ENCODE data around the gene KMT5C.
A peak's percentile ranks its signal among the peaks of the same experiment; 100 is the strongest.

Gene KMT5C

GRCh38 chr19:55348317-55349034 lies 8.8 kb downstream of the KMT5C start:
- DNase-seq, result no peak

DNA sequence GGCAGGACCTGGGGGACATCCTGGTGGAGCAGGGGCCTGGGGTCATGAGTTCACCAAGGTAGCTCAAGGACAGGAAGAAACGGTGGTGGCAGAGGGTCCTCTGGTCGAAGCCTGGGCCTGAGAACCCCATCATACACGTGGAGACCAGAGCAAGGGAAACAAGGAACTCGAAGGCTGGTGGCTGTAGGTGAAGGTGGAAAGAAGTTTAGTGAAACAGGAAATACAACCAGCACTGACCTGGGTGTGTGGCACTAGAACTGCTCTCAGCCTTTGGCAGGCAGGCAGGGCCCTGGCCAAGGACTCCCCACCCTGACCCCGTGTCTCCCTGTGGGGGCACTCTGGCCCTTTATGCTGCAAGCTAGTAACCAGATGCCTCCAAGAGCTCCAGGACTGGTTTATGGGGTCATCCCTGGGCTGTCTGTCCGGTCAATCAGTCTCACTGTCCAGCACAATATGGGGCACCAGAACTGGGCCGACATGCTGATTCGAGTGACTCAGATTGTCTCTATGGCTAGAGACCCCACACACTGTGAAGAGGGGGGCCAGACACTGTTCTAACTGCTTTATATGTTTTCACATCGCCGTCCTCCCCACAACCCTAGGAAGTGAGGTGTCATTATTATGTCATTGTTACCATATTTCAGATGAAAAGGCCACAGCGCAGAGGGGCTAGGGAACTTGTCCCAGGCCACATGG lies 11.1 kb downstream of the KMT5C start:
- DNase-seq, result no peak

GRCh38 chr19:55352040-55352439 lies 12.4 kb downstream of the KMT5C start:
- no peak for DNase-seq

DNA sequence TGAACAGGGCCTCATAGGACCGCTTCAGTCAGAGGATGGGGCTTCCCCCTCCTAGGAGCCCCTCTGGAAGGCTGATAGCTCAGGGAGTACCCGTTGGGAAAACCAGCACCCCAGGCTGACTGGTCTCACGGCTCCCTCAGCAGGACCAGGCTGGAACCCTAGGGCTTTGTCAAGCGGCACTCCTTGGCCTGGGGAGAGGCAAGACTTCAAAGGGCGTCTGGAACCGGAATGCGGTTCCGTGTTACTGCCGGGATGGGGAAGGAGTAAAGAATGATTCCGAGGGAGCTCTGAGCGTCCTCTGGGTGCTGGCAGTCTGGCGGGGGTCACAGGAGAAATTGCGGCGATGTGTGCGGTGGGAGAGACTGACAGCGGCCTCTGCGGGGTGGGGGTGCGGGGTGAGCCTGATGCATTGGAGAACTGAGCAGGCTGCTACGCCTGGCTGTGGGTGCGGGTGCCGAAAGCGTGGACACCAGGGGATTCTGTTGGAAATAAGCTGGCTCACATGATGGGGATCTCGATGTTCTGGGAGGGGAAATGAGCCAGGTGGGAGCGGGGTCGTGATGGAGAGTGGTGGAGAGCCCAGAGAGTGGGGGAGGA lies 13.0 kb downstream of the KMT5C start:
- no peak for DNase-seq

DNA sequence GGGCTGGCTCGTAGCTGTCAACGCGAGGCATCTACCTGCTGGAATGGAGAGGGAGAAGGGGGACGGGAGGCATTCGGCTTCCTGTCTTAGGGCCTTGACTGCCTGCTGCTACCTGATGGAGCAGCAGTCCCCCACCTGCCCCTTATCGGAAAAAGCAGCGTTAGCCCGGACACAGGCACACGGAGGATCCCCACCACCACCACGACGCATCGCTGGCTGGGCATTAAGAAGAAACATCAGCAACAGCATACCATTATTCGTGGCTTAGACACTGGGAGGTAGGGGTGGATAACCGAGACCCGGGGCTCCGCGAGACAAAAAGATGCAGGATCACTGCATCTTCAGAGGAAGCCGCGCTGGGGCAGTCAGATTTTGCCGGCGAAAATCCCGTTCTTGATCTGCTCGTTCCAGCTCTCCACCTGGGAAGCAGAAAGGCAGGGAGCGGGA lies 13.7 kb downstream of the KMT5C start:
- no peak for DNase-seq

GRCh38 chr19:55353803-55354697 lies 14.4 kb downstream of the KMT5C start:
- DNase-seq, result peak in 1 of 2 experiments; percentile 60

DNA sequence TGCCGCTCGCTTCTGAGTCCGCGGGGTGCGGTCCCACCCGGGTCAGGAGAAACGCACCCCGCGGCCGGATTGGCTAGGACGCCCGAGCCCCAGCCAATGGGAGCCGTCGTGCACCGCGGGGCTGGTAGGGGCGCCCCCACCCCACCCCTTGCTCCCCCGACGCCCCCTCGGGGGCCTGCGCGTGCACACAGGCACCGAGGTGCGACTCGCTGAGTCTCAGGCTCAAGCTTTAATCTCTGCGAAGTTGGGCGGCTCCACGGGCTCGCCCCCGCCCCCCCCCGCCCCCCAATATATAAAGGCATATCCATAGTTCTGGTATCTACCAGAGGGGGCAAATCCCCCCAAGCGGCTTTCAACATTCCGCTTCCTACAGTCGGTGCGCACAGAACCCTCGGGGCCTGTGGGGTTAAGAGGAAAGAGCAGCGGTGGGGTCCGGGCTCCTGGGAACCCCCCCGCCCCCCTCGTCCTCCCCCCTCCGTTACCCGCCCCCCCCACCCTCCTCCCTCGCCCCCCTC lies 15.1 kb downstream of the KMT5C start, which contains the start of gene COX6B2:
Gene COX6B2 (minus strand): TSS at position 22 of the 515 bp plus-strand sequence. CDS start 198 bp downstream, outside the sequence.
- DNase-seq, result no peak

GRCh38 chr19:55355213-55355821 lies 15.6 kb downstream of the KMT5C start:
- peak in 1 of 2 experiments; percentile 25 for DNase-seq

DNA sequence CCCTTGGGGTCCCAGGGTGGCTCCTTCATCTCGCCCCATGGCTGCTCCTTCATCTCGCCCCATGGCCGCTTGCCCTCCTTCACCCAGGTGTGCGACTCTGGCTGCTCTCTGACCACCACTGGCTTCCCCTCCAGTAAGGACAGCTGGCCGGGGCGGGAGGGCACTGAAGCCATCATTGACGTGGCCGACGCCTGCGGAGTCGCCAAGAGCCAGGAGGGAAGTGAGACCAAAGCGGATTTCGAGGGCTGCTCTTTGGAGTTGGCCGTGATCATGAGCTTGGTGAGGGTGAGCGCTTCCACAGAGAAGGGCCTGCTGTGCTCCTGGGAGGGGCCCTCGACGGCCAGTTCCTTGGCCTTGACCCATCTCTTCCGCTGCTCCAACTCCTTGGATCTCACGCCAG lies 18.8 kb downstream of the KMT5C start:
- no peak for DNase-seq

DNA sequence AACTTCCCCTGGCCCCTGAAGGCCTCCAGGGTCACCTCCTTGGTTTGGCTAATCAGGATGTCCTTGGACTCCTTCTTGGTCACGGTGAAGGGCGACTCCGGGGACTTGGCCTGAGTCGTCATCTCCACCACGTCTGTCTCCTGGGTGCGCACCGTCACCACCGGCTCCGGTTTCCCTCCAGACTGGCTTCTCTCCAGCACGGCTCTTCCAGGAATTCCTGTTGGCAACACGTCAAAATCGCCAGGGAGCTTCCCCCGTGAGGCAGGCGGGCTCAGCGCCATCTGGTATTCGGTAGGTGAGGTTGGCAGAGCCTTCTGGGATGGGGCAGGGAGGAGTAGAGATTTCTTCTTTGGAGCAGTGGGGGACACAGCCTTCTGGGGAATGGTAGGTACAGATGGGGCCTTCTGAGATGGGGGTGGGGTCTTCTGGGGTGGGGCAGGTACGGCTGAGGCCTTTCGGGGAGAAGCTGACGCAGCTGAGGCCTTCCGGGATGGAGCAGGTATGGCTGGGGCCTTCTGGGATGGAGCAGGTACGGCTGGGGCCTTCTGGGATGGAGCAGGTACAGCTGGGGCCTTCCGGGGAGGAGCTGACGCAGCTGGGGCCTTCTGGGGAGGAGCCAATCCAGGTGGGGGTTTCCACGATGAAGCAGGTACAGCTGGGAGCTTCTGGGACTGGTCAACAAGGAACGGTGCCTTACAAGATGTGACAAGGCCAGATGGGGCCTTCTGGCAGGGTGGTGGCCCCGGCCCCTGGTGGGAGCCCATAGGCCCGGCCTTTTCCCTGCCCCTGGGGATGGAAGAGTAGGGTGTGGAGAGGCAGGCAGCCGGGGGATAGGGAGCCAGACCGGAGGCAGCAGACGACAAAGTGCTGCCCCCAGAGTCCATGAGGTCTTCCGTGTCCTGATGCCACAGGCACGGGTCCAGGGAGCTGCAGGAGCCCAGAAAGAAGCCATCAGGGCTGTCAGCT lies 19.6 kb downstream of the KMT5C start:
- DNase-seq, result peak; percentile 73 to 89

GRCh38 chr19:55360902-55361301 lies 21.2 kb downstream of the KMT5C start:
- no peak for DNase-seq

DNA sequence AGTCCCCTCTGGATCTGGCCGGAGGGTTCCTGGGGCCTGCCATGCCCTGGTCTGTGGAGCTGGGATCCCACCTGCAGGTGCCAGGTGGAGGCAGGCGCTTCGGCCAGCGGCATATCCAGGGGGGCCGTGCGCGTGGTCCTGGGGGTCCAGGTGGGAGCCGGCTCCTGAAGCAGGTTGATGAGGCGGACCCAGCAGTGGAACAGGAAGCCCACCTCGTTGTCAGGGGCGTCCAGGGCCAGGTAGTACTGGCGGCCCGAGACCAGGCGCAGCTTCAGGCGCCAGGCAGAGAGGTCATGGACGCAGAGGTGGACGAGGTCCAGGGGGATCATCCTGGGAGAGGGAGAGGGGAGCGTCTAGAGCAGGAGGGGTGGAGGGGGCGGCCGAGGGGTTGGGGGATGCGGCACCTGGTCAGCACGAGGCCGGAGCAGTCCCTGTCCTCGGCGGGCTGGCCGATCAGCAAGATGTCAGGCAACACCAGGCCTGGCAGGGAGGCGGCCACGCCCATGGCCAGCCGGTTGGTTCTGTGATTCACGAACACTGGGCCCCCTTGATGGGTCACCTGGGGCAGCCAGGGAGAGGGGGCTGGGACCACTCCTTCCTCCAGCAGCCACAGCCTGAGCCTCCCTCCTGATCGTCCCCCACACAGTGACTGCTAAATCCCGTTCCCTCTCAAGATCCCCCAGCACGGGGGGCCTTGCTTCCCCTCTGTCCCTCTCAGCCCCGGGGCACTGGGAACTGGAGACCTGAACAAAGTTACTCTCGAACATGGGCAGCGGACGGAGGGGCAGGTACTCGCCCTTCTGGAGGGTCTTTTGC lies 22.7 kb downstream of the KMT5C start:
- no peak for DNase-seq

GRCh38 chr19:55362990-55363716 lies 23.5 kb downstream of the KMT5C start, which contains the start of gene GARIN5B:
GARIN5B (minus strand) TSS chr19:55363260; CDS start chr19:55363066, 194 bp downstream.
- DNase-seq, result no peak

DNA sequence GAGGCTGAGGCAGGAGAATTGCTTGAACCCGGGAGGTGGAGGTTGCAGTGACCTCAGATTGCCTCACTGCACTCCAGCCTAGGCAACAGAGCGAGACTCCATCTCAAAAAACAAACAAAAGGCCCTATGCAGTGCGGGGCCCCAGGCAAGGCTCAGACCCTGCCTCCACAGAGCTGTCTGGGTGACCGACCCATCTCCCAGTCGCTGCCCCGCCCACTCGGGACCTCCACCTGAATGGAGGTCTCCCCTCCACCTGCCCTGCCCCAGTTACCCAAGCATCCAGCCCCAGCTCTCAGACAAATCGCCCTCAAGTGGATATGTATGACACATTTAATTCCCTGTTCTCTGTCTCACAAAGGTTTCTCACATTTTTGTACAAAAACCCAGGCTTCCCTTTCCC lies 25.6 kb downstream of the KMT5C start:
- no peak for DNase-seq

- no peak for DNase-seq
Observed at GRCh38 chr19:55365964-55366363, 26.3 kb downstream of the KMT5C start.

DNA sequence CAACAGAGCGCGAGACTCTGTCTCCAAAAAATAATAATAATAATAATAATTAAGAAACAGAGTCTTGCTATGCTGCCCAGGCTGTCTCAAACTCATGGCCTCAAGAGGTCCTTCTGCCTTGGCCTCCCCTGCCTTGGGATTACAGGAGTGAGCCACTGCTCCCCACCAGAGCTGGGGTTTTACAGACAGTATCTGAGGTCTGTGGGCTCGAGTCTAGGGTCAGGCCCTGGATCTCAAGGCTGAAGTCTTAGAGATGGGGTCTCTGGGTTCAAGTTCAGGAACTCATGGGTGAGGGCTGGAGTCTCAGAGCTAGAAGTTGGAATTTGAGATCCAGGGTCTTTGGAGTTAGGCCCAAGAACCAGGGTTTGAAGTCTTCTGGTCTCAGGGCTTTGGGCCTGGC lies 27.1 kb downstream of the KMT5C start:
- no peak for DNase-seq

- no peak for DNase-seq
Observed at GRCh38 chr19:55368106-55368505, 28.4 kb downstream of the KMT5C start.

GRCh38 chr19:55368701-55369563 lies 29.3 kb downstream of the KMT5C start:
- peak in 1 of 2 experiments; percentile 41 for DNase-seq

Data from NCI-H524 (cell line).